Renal pelvis (tissue), 4 donors: ENCODE data around the gene PRRG2. TPM values are rescaled to one million over a fixed set of nuclear protein-coding genes. Genes with fewer than 3 reads are reported as not detected.

Experiments used
- DNase-seq: peaks from one replicate; pipeline ENCODE4 v3.0.0-alpha.2; 2013
- polyA plus RNA-seq, 3 donors: library from polyadenylated mRNA; unstranded; fragments of 120-200 nt; gene quantifications; one replicate each; pipeline ENCODE4 v1.2.1, GENCODE V29; 2013; ENCODE audit not compliant: insufficient read length in 3 of 3

Gene PRRG2
- polyA plus RNA-seq, 3 donors = 6.5 to 8.2 (median 7.7) TPM

GRCh38 chr19:49636233-49636932 is 55.3 kb downstream of the PRRG2 start:
- DNase-seq = no peak

GRCh38 chr19:49637821-49638738 is 57.0 kb downstream of the PRRG2 start:
- no peak for DNase-seq

- DNase-seq = no peak
Observed at GRCh38 chr19:49639401-49640112, 58.4 kb downstream of the PRRG2 start.

- DNase-seq = peak; percentile 100
Observed at GRCh38 chr19:49640113-49640898, 59.2 kb downstream of the PRRG2 start, which contains the start of gene RRAS. RRAS (minus strand) TSS chr19:49640143; CDS start chr19:49640098, 45 bp downstream.

Other genes with a start within 250 kb of the PRRG2 start
- gene CD37, start 245.9 kb upstream of the PRRG2 start, polyA plus RNA-seq = 10 to 100 TPM; 26.6 to 38.2 (median 36.4) TPM
- gene TEAD2, start 218.9 kb upstream of the PRRG2 start, polyA plus RNA-seq = 100 to 1,000 TPM in 2 of 3 donors, 10 to 100 TPM in 1; 89.0 to 114 (median 109) TPM
- 1 to 10 TPM; 4.2 to 6.7 (median 5.8) TPM for gene DKKL1, start 217.4 kb upstream of the PRRG2 start, polyA plus RNA-seq
- under 1 TPM in 2 of 3 donors, not detected in 1; 0.10 to 0.34 TPM for gene KASH5, start 193.1 kb upstream of the PRRG2 start, polyA plus RNA-seq
- gene PTH2, start 157.9 kb upstream of the PRRG2 start, polyA plus RNA-seq = not detected
- gene GFY, start 155.9 kb upstream of the PRRG2 start, polyA plus RNA-seq = not detected
- under 1 TPM; 0.28 to 0.62 (median 0.55) TPM for gene SLC17A7, start 139.8 kb upstream of the PRRG2 start, polyA plus RNA-seq
- 100 to 1,000 TPM in 1 of 3 donors, 10 to 100 TPM in 2; 92.0 to 101 (median 99.4) TPM for gene PIH1D1, start 129.5 kb upstream of the PRRG2 start, polyA plus RNA-seq
- 10 to 100 TPM; 19.2 to 33.0 (median 26.3) TPM for gene ALDH16A1, start 128.1 kb upstream of the PRRG2 start, polyA plus RNA-seq
- gene FLT3LG, start 107.1 kb upstream of the PRRG2 start, polyA plus RNA-seq = 1 to 10 TPM; 3.1 to 5.1 (median 5.1) TPM
- 1,000 to 10,000 TPM; 2,758 to 3,345 (median 3,013) TPM for gene RPL13A, start 93.7 kb upstream of the PRRG2 start, polyA plus RNA-seq
- 1,000 to 10,000 TPM; 2,501 to 3,013 (median 2,811) TPM for gene RPS11, start 84.9 kb upstream of the PRRG2 start, polyA plus RNA-seq
- 100 to 1,000 TPM; 291 to 328 (median 294) TPM for gene FCGRT, start 68.7 kb upstream of the PRRG2 start, polyA plus RNA-seq
- 10 to 100 TPM; 21.3 to 22.4 (median 21.7) TPM for gene RCN3, start 53.3 kb upstream of the PRRG2 start, polyA plus RNA-seq
- 10 to 100 TPM; 69.3 to 81.1 (median 79.5) TPM for gene NOSIP, start 760 bp upstream of the PRRG2 start, polyA plus RNA-seq
- 10 to 100 TPM; 24.2 to 34.2 (median 29.2) TPM for gene PRR12, start 9.9 kb downstream of the PRRG2 start, polyA plus RNA-seq
- 10 to 100 TPM; 25.8 to 31.9 (median 31.6) TPM for gene RRAS, start 58.8 kb downstream of the PRRG2 start, polyA plus RNA-seq
- gene SCAF1, start 60.9 kb downstream of the PRRG2 start, polyA plus RNA-seq = 10 to 100 TPM; 36.6 to 45.7 (median 45.0) TPM
- gene IRF3, start 84.5 kb downstream of the PRRG2 start, polyA plus RNA-seq = 10 to 100 TPM; 55.6 to 74.3 (median 68.3) TPM
- 10 to 100 TPM; 30.7 to 39.6 (median 31.5) TPM for gene BCL2L12, start 84.6 kb downstream of the PRRG2 start, polyA plus RNA-seq
- gene PRMT1, start 96.0 kb downstream of the PRRG2 start, polyA plus RNA-seq = 100 to 1,000 TPM; 239 to 257 (median 241) TPM
- 1 to 10 TPM; 1.3 to 2.3 (median 2.1) TPM for gene ADM5, start 108.3 kb downstream of the PRRG2 start, polyA plus RNA-seq
- 10 to 100 TPM; 11.2 to 13.6 (median 11.6) TPM for gene CPT1C, start 109.8 kb downstream of the PRRG2 start, polyA plus RNA-seq
- under 1 TPM in 2 of 3 donors, not detected in 1; 0.06 to 0.16 TPM for gene TSKS, start 182.0 kb downstream of the PRRG2 start, polyA plus RNA-seq
- 10 to 100 TPM; 58.7 to 71.5 (median 68.4) TPM for gene AP2A1, start 185.7 kb downstream of the PRRG2 start, polyA plus RNA-seq
- 10 to 100 TPM; 35.3 to 45.3 (median 42.9) TPM for gene FUZ, start 232.0 kb downstream of the PRRG2 start, polyA plus RNA-seq
- 10 to 100 TPM; 70.0 to 77.3 (median 75.0) TPM for gene MED25, start 237.0 kb downstream of the PRRG2 start, polyA plus RNA-seq